ENCODE measurements around the gene NAA60. TPM values are rescaled to one million over a fixed set of nuclear protein-coding genes. Genes with fewer than 3 reads are reported as not detected.

The NAA60 gene
- total and polyA plus RNA-seq, 9 of the 15 experiments (the other 6 are each of a cell fraction or from before 2014, with no cell fraction given) = 2.1 to 49.4 (median 10.3) TPM

DNA sequence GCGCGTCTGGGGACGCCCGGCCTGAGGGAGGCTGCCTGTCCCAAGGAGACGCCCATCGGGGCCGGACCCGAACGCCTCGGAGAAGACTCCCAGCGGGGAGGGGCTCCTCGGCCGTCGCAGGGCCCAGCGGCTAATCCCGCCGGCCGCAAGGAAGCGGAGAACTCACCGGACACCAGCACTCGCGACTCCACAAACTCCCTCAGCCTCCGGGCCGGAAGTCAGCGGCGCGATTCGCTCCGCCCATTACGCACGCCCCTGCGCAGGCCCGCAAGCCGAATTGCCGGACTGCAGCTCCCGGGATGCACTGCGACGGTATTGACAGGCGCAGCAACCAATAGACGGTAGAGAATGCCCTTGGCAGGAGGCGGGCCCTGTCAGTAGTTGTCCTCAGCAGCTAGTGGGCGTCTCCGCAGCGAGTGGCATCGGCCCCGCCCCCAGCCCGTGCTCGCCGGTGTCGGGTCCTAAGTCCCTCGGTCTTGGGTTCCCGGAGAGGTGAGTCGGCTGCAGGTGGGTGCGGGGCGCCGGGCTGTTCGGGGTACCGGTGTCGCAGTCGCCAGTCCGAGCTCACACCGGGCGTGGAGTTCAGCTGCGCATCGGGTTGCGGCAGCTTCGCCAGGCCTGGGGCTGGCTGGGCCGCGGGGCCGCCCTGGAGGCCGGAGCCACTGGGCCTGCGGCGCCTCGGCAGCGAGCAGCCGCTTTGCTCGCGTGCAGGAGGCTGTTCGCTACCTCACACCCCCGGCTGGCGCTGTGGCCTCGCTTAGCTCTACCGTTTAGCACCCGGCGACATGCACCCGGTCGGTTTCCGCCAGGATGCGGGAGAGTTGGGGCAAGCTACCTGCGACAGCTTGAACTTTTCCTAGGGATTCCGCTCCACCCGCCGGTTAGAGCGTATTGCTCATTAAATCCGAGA is 42.4 kb upstream of the NAA60 start, which contains the start of the genes ZNF174 and ZSCAN32 (continued):
- TF ChIP-seq JUND (IDR thresholded peaks at IDR 0.05; ENCODE audit: borderline replicate concordance, low read depth, low read length) (peak; percentile 70), JUND (tag; IDR thresholded peaks at IDR 0.05; ENCODE audit: borderline replicate concordance, low read depth, low read length) (no peak), SAP30 (IDR thresholded peaks at IDR 0.05; ENCODE audit: borderline replicate concordance, insufficient read depth, low read depth, low read length, poor library complexity, severe bottlenecking) (peak; percentile 57), HNRNPK (IDR thresholded peaks at IDR 0.05; ENCODE audit: low read depth, low read length, poor library complexity, severe bottlenecking) (no peak), ESRRA (IDR thresholded peaks at IDR 0.05; ENCODE audit: borderline replicate concordance, low read depth) (0 out of 2 replicates have a peak, but pooled peaks have one; percentile 28), REST (IDR thresholded peaks at IDR 0.05; ENCODE audit: borderline replicate concordance) (no peak), REST (CRISPR knock-in tag; IDR thresholded peaks at IDR 0.05; ENCODE audit: low read depth) (0 out of 2 replicates have a peak, but pooled peaks have one; percentile 72), ZC3H11A (IDR thresholded peaks at IDR 0.05; ENCODE audit: low read depth, low read length) (0 out of 2 replicates have a peak, but pooled peaks have one; percentile 1), CXXC5 (CRISPR knock-in tag; IDR thresholded peaks at IDR 0.05) (peak; percentile 89), ZNF639 (CRISPR knock-in tag; conservative IDR thresholded peaks at IDR 0.05 in 1 of 2, IDR thresholded peaks at IDR 0.05 in 1 of 2) (peak in 1 of 2 experiments; percentile 86; a peak in 2 of 4 replicates)
- TF ChIP-seq, protein P1, sequence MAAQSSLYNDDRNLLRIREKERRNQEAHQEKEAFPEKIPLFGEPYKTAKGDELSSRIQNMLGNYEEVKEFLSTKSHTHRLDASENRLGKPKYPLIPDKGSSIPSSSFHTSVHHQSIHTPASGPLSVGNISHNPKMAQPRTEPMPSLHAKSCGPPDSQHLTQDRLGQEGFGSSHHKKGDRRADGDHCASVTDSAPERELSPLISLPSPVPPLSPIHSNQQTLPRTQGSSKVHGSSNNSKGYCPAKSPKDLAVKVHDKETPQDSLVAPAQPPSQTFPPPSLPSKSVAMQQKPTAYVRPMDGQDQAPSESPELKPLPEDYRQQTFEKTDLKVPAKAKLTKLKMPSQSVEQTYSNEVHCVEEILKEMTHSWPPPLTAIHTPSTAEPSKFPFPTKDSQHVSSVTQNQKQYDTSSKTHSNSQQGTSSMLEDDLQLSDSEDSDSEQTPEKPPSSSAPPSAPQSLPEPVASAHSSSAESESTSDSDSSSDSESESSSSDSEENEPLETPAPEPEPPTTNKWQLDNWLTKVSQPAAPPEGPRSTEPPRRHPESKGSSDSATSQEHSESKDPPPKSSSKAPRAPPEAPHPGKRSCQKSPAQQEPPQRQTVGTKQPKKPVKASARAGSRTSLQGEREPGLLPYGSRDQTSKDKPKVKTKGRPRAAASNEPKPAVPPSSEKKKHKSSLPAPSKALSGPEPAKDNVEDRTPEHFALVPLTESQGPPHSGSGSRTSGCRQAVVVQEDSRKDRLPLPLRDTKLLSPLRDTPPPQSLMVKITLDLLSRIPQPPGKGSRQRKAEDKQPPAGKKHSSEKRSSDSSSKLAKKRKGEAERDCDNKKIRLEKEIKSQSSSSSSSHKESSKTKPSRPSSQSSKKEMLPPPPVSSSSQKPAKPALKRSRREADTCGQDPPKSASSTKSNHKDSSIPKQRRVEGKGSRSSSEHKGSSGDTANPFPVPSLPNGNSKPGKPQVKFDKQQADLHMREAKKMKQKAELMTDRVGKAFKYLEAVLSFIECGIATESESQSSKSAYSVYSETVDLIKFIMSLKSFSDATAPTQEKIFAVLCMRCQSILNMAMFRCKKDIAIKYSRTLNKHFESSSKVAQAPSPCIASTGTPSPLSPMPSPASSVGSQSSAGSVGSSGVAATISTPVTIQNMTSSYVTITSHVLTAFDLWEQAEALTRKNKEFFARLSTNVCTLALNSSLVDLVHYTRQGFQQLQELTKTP (IDR thresholded peaks at IDR 0.05; ENCODE audit: low read depth in 1 of 2, partially characterized antibody in 2 of 2) = peak in 1 of 2 experiments; percentile 85
